ENCODE measurements around the gene HYCC2.

HYCC2 gene

GRCh38 chr2:201114846-201115245 is 43.4 kb upstream of the HYCC2 start:
- FAIRE-seq (no peak), DNase-seq (ENCODE audit: insufficient read length, low spot score) (no peak)
- TF ChIP-seq CTCF (IDR thresholded peaks at IDR 0.05; ENCODE audit: insufficient read depth, missing control alignments), result no peak

- FAIRE-seq (no peak), DNase-seq (ENCODE audit: insufficient read length, low spot score) (no peak)
- TF ChIP-seq CTCF (IDR thresholded peaks at IDR 0.05; ENCODE audit: insufficient read depth, missing control alignments), result no peak
Measured at GRCh38 chr2:201114350-201114749, 42.9 kb upstream of the HYCC2 start.

- FAIRE-seq (no peak), DNase-seq (ENCODE audit: insufficient read length, low spot score) (no peak)
- TF ChIP-seq CTCF (IDR thresholded peaks at IDR 0.05; ENCODE audit: insufficient read depth, missing control alignments), result no peak
Measured at GRCh38 chr2:201111096-201111495, 39.6 kb upstream of the HYCC2 start.

GRCh38 chr2:201110615-201111014 is 39.1 kb upstream of the HYCC2 start:
- FAIRE-seq (no peak), DNase-seq (ENCODE audit: insufficient read length, low spot score) (no peak)
- TF ChIP-seq CTCF (IDR thresholded peaks at IDR 0.05; ENCODE audit: insufficient read depth, missing control alignments), result no peak

- no peak for TF ChIP-seq CTCF (IDR thresholded peaks at IDR 0.05; ENCODE audit: insufficient read depth, missing control alignments)
- FAIRE-seq (no peak), DNase-seq (ENCODE audit: insufficient read length, low spot score) (no peak)
Measured at GRCh38 chr2:201109186-201109585, 37.7 kb upstream of the HYCC2 start.

GRCh38 chr2:201108341-201108740 is 36.9 kb upstream of the HYCC2 start:
- TF ChIP-seq CTCF (IDR thresholded peaks at IDR 0.05; ENCODE audit: insufficient read depth, missing control alignments), result no peak
- DNase-seq (ENCODE audit: insufficient read length, low spot score) (no peak), FAIRE-seq (no peak)

GRCh38 chr2:201107624-201108023 is 36.2 kb upstream of the HYCC2 start:
- TF ChIP-seq CTCF (IDR thresholded peaks at IDR 0.05; ENCODE audit: insufficient read depth, missing control alignments), result no peak
- no peak for FAIRE-seq
- no peak for DNase-seq (ENCODE audit: insufficient read length, low spot score)
